Measurements from ENCODE around the gene FAM222A.

GRCh38 chr12:109695961-109696461 is 17.6 kb upstream of the FAM222A start:
- TF ChIP-seq CTCF (IDR thresholded peaks at IDR 0.05 in 4 of 5, conservative IDR thresholded peaks at IDR 0.05 in 1 of 5), result no peak
- TF ChIP-seq POLR2A (IDR thresholded peaks at IDR 0.05), result no peak

Data from gastrocnemius medialis (tissue), 4 donors.